ENCODE data around the gene CEACAM7. TPM values are rescaled to one million over a fixed set of nuclear protein-coding genes. Genes with fewer than 3 reads are reported as not detected.

Gene CEACAM7
- total and polyA plus RNA-seq, 2 donors from 2014 or later, result 0.16 TPM; not detected in 1

DNA sequence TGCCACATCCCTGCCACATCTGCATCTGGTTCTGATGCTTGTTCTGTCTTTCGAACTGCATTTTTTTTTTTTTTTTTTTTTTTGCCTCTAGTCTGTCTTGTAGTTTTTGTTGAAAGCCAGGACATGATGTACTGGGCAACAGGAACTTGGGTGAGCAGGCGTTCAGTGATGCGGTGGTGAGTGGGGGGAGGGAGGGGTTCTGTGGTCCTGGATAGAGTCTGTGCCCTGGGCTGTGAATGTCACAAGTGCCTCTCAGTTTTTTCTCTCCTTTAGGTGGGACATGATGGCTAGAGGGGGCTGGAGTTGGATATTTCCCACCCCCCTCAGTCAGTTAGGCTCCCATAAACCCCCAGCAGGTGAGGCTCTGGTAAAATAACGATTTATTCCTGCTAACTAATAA, 64.7 kb downstream of the CEACAM7 start:
- H3K27me3 ChIP-seq (ENCODE audit: control insufficient read depth, insufficient read depth, low read length), result no peaks in the 10 kb centered on the region
- H3K36me3 ChIP-seq (ENCODE audit: control insufficient read depth in 2 of 3, insufficient read depth in 3 of 3, low read length in 3 of 3), result no peaks in the 10 kb centered on the region
- H3K4me3 ChIP-seq (ENCODE audit: low read length in 3 of 3), result no peak overlapping the region
- H3K4me1 ChIP-seq (ENCODE audit: control insufficient read depth in 2 of 3, insufficient read depth in 2 of 3, low read depth in 1 of 3, low read length in 3 of 3), result no peaks in the 10 kb centered on the region
- TF ChIP-seq, protein P1, sequence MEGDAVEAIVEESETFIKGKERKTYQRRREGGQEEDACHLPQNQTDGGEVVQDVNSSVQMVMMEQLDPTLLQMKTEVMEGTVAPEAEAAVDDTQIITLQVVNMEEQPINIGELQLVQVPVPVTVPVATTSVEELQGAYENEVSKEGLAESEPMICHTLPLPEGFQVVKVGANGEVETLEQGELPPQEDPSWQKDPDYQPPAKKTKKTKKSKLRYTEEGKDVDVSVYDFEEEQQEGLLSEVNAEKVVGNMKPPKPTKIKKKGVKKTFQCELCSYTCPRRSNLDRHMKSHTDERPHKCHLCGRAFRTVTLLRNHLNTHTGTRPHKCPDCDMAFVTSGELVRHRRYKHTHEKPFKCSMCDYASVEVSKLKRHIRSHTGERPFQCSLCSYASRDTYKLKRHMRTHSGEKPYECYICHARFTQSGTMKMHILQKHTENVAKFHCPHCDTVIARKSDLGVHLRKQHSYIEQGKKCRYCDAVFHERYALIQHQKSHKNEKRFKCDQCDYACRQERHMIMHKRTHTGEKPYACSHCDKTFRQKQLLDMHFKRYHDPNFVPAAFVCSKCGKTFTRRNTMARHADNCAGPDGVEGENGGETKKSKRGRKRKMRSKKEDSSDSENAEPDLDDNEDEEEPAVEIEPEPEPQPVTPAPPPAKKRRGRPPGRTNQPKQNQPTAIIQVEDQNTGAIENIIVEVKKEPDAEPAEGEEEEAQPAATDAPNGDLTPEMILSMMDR (IDR thresholded peaks at IDR 0.05; ENCODE audit: borderline replicate concordance, extremely low read depth, insufficient read depth), result no peak
- H3K27ac ChIP-seq (ENCODE audit: low read depth in 2 of 2, low read length in 2 of 2), result no peak overlapping the region
- intact Hi-C loops (cut with DNase I), result no loop called here
- no peak overlapping the region for H3K9ac ChIP-seq (ENCODE audit: low read length in 3 of 3)
- FAIRE-seq (no peak), DNase-seq (no peak)
- H3K9me3 ChIP-seq (ENCODE audit: control insufficient read depth in 2 of 3, insufficient read depth in 1 of 3, low read length in 3 of 3), result no peaks in the 10 kb centered on the region

Other genes starting within 250 kb of the CEACAM7 start
- 43.9 TPM for gene DMAC2, start 248.4 kb downstream of the CEACAM7 start, total RNA-seq
- gene DMAC2, start 248.4 kb downstream of the CEACAM7 start, polyA plus RNA-seq (ENCODE audit: insufficient read depth, low read depth, low replicate concordance), result 73.9 TPM
- gene ERICH4, start 245.1 kb downstream of the CEACAM7 start, total RNA-seq, result not detected
- 23.1 TPM for gene ERICH4, start 245.1 kb downstream of the CEACAM7 start, polyA plus RNA-seq (ENCODE audit: insufficient read depth, low read depth, low replicate concordance)
- gene CEACAM21, start 112.1 kb downstream of the CEACAM7 start, total RNA-seq, result 5.6 TPM
- gene CEACAM21, start 112.1 kb downstream of the CEACAM7 start, polyA plus RNA-seq (ENCODE audit: insufficient read depth, low read depth, low replicate concordance), result 1.2 TPM
- gene CEACAM4, start 61.2 kb downstream of the CEACAM7 start, total RNA-seq, result 4.7 TPM
- not detected for gene CEACAM4, start 61.2 kb downstream of the CEACAM7 start, polyA plus RNA-seq (ENCODE audit: insufficient read depth, low read depth, low replicate concordance)
- not detected for gene CEACAM5, start 20.4 kb upstream of the CEACAM7 start, total RNA-seq
- gene CEACAM5, start 20.4 kb upstream of the CEACAM7 start, polyA plus RNA-seq (ENCODE audit: insufficient read depth, low read depth, low replicate concordance), result not detected
- not detected for gene CEACAM6, start 67.3 kb upstream of the CEACAM7 start, total RNA-seq
- gene CEACAM6, start 67.3 kb upstream of the CEACAM7 start, polyA plus RNA-seq (ENCODE audit: insufficient read depth, low read depth, low replicate concordance), result not detected
- gene CEACAM3, start 108.3 kb upstream of the CEACAM7 start, total RNA-seq, result 0.69 TPM
- not detected for gene CEACAM3, start 108.3 kb upstream of the CEACAM7 start, polyA plus RNA-seq (ENCODE audit: insufficient read depth, low read depth, low replicate concordance)
- not detected for gene LYPD4, start 156.4 kb upstream of the CEACAM7 start, total RNA-seq
- gene LYPD4, start 156.4 kb upstream of the CEACAM7 start, polyA plus RNA-seq (ENCODE audit: insufficient read depth, low read depth, low replicate concordance), result not detected
- gene DMRTC2, start 156.8 kb upstream of the CEACAM7 start, total RNA-seq, result not detected
- gene DMRTC2, start 156.8 kb upstream of the CEACAM7 start, polyA plus RNA-seq (ENCODE audit: insufficient read depth, low read depth, low replicate concordance), result not detected
- gene RPS19, start 172.0 kb upstream of the CEACAM7 start, total RNA-seq, result 1,433 TPM
- 2,116 TPM for gene RPS19, start 172.0 kb upstream of the CEACAM7 start, polyA plus RNA-seq (ENCODE audit: insufficient read depth, low read depth, low replicate concordance)
- gene CD79A, start 189.0 kb upstream of the CEACAM7 start, total RNA-seq, result 11.0 TPM
- gene CD79A, start 189.0 kb upstream of the CEACAM7 start, polyA plus RNA-seq (ENCODE audit: insufficient read depth, low read depth, low replicate concordance), result 0.32 TPM
- 139 TPM for gene ARHGEF1, start 194.9 kb upstream of the CEACAM7 start, total RNA-seq
- 39.0 TPM for gene ARHGEF1, start 194.9 kb upstream of the CEACAM7 start, polyA plus RNA-seq (ENCODE audit: insufficient read depth, low read depth, low replicate concordance)
- gene ERFL, start 240.2 kb upstream of the CEACAM7 start, total RNA-seq, result 0.69 TPM
- not detected for gene ERFL, start 240.2 kb upstream of the CEACAM7 start, polyA plus RNA-seq (ENCODE audit: insufficient read depth, low read depth, low replicate concordance)